HG02884 (cell line): ENCODE data around the gene GBP6.
"Not testable (repeated sequence)": the region's sequence is repeated elsewhere in the genome, so short reads cannot be mapped to it uniquely, and the experiment has no call there.

Experiments used
- ATAC-seq: cut with Tn5 transposase; IDR thresholded peaks from one replicate; pipeline ENCODE4 v1.9.1; 2021; ENCODE audit warnings: mild to moderate bottlenecking, moderate library complexity; ENCODE audit not compliant: unreplicated experiment

GBP6 gene

GRCh38 chr1:89369331-89369730 is 5.5 kb downstream of the GBP6 start:
- no peak for ATAC-seq

- ATAC-seq = not testable (repeated sequence)
These were observed 10.0 kb downstream of the GBP6 start for GRCh38 chr1:89373810-89374209.

- no peak for ATAC-seq
These were observed 14.1 kb downstream of the GBP6 start for GRCh38 chr1:89378001-89378400.

GRCh38 chr1:89381618-89382017 is 17.8 kb downstream of the GBP6 start:
- ATAC-seq = no peak

GRCh38 chr1:89382479-89382878 is 18.6 kb downstream of the GBP6 start:
- no peak for ATAC-seq

- no peak for ATAC-seq
These were observed 19.3 kb downstream of the GBP6 start for GRCh38 chr1:89383185-89383584.

- no peak for ATAC-seq
These were observed 26.8 kb downstream of the GBP6 start for GRCh38 chr1:89390707-89391106.

GRCh38 chr1:89391686-89392085 is 27.8 kb downstream of the GBP6 start:
- ATAC-seq = no peak

GRCh38 chr1:89394851-89395250 is 31.0 kb downstream of the GBP6 start:
- no peak for ATAC-seq

- ATAC-seq = no peak
These were observed 33.0 kb downstream of the GBP6 start for GRCh38 chr1:89396902-89397301.

- ATAC-seq = no peak
These were observed 41.5 kb downstream of the GBP6 start for GRCh38 chr1:89405275-89405929.

GRCh38 chr1:89407360-89407759 is 43.5 kb downstream of the GBP6 start:
- ATAC-seq = no peak

- not testable (repeated sequence) for ATAC-seq
These were observed 43.9 kb downstream of the GBP6 start for GRCh38 chr1:89407768-89408167.

GRCh38 chr1:89425056-89425455 is 61.2 kb downstream of the GBP6 start:
- ATAC-seq = no peak

GRCh38 chr1:89429062-89429461 is 65.2 kb downstream of the GBP6 start:
- ATAC-seq = no peak

- not testable (repeated sequence) for ATAC-seq
These were observed 65.8 kb downstream of the GBP6 start for GRCh38 chr1:89429681-89430080.

- ATAC-seq = no peak
These were observed 69.6 kb downstream of the GBP6 start for GRCh38 chr1:89433421-89433820.

GRCh38 chr1:89434058-89434780 is 70.4 kb downstream of the GBP6 start:
- ATAC-seq = not testable (repeated sequence)
